K562 treated with DMSO at 1 percent for 12 hours (cell line): ENCODE data around the gene CLCN7. TPM values are rescaled to one million over a fixed set of nuclear protein-coding genes. Genes with fewer than 3 reads are reported as not detected.

ENCODE experiments used
- total RNA-seq: library from RNA; unstranded; fragments of 300-600 nt; gene quantifications from 2 replicates; pipeline ENCODE4 v1.2.3, GENCODE V29; 2022; ENCODE audit not compliant: insufficient read depth

The CLCN7 gene, protein sequence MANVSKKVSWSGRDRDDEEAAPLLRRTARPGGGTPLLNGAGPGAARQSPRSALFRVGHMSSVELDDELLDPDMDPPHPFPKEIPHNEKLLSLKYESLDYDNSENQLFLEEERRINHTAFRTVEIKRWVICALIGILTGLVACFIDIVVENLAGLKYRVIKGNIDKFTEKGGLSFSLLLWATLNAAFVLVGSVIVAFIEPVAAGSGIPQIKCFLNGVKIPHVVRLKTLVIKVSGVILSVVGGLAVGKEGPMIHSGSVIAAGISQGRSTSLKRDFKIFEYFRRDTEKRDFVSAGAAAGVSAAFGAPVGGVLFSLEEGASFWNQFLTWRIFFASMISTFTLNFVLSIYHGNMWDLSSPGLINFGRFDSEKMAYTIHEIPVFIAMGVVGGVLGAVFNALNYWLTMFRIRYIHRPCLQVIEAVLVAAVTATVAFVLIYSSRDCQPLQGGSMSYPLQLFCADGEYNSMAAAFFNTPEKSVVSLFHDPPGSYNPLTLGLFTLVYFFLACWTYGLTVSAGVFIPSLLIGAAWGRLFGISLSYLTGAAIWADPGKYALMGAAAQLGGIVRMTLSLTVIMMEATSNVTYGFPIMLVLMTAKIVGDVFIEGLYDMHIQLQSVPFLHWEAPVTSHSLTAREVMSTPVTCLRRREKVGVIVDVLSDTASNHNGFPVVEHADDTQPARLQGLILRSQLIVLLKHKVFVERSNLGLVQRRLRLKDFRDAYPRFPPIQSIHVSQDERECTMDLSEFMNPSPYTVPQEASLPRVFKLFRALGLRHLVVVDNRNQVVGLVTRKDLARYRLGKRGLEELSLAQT
- 93.1 and 166 TPM in 2 replicates for total RNA-seq

DNA sequence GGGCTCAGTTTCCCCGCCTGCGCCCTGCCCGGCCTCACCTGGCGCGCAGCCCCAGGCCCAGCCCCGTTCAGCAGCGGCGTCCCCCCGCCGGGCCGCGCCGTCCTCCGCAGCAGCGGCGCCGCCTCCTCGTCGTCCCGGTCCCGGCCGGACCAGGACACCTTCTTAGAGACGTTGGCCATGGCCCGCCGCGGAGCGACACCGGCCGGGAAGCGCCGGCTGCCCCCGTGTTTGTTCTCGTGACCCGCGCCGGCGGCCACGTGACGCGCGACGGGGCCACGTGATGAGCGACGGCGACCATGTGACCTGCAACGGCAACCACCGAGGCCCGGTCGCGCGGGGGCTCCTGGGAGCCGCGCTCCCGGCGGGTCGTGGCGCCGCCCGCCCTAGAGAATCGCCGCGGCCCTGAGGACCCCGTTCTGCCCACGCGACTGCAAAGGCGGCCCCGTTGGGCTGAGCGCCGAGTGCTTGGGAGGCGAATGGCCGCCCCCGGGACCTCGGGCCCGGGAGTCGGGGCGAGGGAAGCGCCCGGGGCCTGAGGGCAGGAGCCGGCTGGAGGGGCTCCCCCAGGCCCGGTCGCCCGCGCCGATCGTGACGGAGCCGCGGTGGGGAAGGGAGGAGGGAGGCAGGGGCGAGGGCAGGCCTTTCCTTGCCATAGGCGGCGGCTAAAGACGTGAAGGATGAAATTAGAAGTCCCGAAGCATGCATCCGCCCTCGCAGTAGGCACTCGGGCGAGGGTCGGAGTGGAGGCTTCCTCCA lies at the start of gene CLCN7:
CLCN7 (minus strand) TSS at position 233 of the 756 bp plus-strand sequence; CDS start at position 179, 54 bp downstream.

DNA sequence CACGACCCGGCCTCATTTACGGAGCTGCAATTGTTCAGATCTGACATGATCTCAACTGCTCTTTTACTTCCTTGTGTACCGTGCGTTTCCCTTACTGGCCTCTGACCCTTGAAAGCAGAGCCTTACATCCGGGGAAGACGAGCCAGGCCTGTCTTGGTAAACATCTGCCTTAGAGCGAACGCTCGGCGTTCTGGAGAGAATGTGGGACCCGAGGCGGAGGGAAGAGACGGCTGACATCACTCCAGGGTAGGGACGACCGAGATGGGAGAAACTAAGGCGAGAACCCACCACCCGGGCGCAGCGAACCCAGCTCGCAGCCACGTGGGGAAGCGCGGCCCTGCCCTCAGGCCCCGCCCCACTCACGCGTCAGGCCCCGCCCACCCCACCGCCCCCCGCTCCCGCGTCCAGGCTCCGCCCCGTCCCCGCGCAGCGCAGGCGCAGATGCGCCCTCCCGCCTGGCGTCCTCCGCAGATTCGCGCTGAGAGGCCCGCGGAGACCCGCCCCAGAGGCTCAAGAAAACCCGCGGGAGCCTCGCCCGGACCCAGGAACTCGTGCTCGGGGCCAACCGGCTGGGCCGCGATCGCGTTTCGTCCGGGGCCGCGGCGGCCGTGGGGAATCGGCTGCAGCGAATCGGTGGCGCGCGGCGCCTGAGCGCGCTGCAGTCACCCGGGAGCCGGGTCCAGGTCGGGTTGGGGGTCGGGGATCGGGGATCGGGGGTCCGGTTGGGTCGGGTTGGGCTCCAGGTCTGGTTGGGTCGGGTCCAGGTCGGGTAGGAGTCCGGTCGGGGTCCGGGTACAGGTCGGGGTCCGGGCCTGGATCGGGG lies 18.3 kb upstream of the CLCN7 start, which contains the start of gene TELO2:
TELO2 (plus strand) TSS at position 438 of the 823 bp plus-strand sequence. CDS start 922 bp downstream, outside the sequence.

DNA sequence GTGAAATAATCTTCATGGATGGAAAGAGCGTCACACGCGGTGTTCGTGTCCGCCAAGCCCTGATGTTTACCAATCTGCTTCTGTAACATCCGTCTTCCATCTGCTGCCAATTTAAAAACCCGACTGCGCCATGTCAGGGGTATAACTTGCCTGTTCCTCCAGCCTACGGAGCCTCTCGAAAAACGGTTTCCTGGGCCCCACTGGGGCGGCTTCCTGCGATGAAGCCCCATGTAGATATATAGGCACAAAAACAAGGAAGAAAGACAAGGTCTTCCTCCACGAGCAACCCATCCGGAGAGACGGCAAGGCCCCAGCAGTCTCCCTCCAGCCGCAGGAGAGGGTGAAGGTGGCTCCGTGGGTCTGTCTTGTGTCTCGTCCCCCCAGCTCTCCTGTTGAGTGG lies 13.8 kb upstream of the CLCN7 start, which contains the start of gene PTX4:
PTX4 (minus strand) TSS at position 326 of the 400 bp plus-strand sequence; CDS start at position 291, 35 bp downstream.

DNA sequence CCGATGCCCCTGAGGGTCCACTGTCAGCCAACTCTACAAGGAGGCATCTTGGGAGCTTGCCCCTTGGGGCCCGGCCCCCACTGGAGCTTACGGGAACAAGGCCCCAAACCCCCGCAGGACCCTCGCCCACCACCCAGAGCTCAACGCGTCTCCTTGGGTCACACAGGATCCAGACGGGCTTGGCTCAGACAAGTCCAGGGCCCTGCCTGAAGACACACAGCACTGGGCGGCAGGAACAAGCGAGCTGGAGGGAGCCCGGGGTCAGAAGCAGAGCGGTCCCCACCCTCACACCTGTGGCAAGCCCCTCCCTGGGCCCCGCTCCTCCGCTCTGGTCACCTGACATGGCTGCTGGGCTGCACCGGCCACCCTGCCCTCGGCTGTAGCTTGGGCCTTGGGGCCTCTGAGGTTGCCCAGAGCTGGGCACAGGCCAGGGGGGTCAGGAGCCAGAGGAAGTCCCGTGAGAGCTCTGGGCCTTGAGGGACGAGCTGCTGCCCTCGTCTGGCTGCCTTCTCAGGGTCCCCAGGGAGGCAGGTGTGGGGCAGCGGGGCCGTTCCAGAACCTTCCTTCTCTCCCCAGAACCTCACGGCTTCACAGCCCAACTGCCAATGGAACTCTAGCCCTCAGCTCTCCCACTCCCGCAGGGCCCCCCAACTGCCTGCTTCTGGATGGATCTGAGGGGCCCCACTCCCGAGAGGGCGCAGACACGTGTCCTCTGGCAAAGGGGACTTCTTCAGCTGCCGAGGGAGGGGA lies 30.7 kb downstream of the CLCN7 start, which contains the start of gene CCDC154:
CCDC154 (minus strand) TSS at position 577 of the 750 bp plus-strand sequence; CDS start at position 343, 234 bp downstream.

DNA sequence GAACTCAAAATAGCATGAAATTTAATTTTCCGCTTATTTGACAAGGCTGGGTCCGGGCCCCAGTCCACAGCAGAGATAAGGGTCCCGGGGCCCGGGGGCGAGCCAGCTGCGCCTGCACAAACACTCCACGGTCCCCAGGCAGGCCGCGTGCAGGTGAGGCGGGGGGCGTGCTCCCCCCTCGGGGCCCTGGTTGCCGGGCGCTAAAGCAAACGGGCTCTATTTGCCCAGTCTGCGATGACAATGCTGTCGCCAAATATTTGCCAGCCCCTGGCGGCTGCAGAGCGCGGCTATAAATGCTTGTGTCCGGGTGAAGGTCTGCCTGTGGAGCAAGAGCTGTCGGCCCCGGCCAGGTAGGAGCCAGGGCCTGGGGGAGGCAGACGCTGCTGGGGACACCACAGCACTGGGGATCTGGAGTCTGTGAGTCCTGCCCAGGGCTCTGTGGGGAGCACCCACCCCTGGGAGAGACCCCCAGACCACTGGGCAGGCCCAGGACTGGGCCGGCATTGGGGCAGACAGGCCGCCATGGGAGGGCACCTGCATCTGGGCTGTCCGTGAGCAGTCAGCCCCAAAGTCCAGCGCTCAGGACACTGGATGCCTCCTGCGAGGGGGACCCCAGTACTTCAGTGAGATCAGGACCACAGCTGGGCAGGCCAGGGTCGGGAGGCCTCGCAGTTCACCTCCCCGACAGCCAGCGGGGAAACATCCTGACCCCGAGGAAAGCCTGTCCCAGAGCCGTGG lies 43.9 kb downstream of the CLCN7 start, which contains the start of gene PERCC1:
PERCC1 (plus strand) TSS at position 320 of the 738 bp plus-strand sequence. CDS start 1,516 bp downstream, outside the sequence.

DNA sequence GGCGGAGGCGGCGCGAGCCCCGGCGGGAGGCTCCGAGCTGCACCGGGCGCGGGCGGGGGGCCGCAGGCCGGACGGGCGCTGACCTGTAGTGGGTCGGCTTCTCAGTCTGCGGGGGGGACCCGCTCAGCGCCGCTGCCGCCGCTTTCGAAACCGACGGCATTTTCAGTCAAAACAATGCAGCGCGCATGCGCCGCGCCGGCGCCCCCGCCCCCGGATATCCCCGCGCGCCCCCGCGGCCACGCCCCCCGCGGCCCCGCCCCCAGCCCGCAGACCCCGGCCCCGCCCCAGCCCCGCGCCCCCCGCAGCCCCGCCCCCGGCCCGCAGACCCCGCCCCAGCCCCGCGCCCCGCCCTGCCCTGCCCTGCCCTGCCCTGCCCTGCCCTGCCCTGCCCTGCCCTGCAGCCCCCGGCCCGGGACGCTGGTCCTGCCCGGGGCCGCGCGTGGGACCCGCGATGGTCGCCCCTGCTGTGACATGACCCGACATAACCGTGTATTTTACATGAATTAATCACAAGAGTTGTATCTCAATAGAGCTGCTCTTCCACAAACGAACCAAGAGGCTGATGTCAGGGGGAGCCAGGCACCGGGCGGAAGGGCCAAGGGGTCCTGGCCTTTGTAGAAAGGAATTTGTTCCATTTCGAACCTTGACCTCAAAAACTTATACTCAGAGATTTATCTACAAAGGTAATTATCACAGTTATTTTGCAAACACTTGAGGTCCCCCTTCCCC lies 60.1 kb downstream of the CLCN7 start, which contains the start of gene UNKL:
UNKL (minus strand) TSS at position 173 of the 729 bp plus-strand sequence; CDS start at position 160, 13 bp downstream.

Other genes with a start within 250 kb of the CLCN7 start
- not detected in 2 replicates for gene TPSG1, start 249.8 kb downstream of the CLCN7 start, total RNA-seq
- not detected in 2 replicates for gene TPSB2, start 244.8 kb downstream of the CLCN7 start, total RNA-seq
- not detected in 2 replicates for gene TPSAB1, start 234.3 kb downstream of the CLCN7 start, total RNA-seq
- gene TPSD1, start 219.0 kb downstream of the CLCN7 start, total RNA-seq = not detected in 2 replicates
- 59.0 and 74.5 TPM in 2 replicates for gene UBE2I, start 165.4 kb downstream of the CLCN7 start, total RNA-seq
- gene BAIAP3, start 141.4 kb downstream of the CLCN7 start, total RNA-seq = 7.6 and 8.0 TPM in 2 replicates
- 70.7 and 83.2 TPM in 2 replicates for gene TSR3, start 123.2 kb downstream of the CLCN7 start, total RNA-seq
- gene GNPTG, start 123.1 kb downstream of the CLCN7 start, total RNA-seq = 34.2 and 34.8 TPM in 2 replicates
- gene UNKL, start 60.3 kb downstream of the CLCN7 start, total RNA-seq = 8.7 and 22.3 TPM in 2 replicates
- gene UQCC4, start 54.3 kb downstream of the CLCN7 start, total RNA-seq = 22.0 and 29.5 TPM in 2 replicates
- not detected in 2 replicates for gene PERCC1, start 44.0 kb downstream of the CLCN7 start, total RNA-seq
- 2.0 and 2.4 TPM in 2 replicates for gene CCDC154, start 30.5 kb downstream of the CLCN7 start, total RNA-seq
- gene PTX4, start 13.9 kb upstream of the CLCN7 start, total RNA-seq = not detected in 2 replicates
- 39.8 and 54.2 TPM in 2 replicates for gene TELO2, start 18.3 kb upstream of the CLCN7 start, total RNA-seq
- gene TMEM204, start 58.6 kb upstream of the CLCN7 start, total RNA-seq = not detected in 2 replicates
- gene IFT140, start 137.0 kb upstream of the CLCN7 start, total RNA-seq = 3.2 and 6.6 TPM in 2 replicates
- gene CRAMP1, start 137.3 kb upstream of the CLCN7 start, total RNA-seq = 3.0 and 11.4 TPM in 2 replicates
- 31.3 and 62.9 TPM in 2 replicates for gene JPT2, start 203.3 kb upstream of the CLCN7 start, total RNA-seq
- 14.0 and 50.6 TPM in 2 replicates for gene MAPK8IP3, start 231.2 kb upstream of the CLCN7 start, total RNA-seq